ENCODE data around the gene STARD7. TPM values are rescaled to one million over a fixed set of nuclear protein-coding genes. Genes with fewer than 3 reads are reported as not detected.
"Not testable (repeated sequence)": the region's sequence is repeated elsewhere in the genome, so short reads cannot be mapped to it uniquely, and the experiment has no call there.

STARD7 gene
- total RNA-seq, 1 donor from 2014 or later = 145 TPM

DNA sequence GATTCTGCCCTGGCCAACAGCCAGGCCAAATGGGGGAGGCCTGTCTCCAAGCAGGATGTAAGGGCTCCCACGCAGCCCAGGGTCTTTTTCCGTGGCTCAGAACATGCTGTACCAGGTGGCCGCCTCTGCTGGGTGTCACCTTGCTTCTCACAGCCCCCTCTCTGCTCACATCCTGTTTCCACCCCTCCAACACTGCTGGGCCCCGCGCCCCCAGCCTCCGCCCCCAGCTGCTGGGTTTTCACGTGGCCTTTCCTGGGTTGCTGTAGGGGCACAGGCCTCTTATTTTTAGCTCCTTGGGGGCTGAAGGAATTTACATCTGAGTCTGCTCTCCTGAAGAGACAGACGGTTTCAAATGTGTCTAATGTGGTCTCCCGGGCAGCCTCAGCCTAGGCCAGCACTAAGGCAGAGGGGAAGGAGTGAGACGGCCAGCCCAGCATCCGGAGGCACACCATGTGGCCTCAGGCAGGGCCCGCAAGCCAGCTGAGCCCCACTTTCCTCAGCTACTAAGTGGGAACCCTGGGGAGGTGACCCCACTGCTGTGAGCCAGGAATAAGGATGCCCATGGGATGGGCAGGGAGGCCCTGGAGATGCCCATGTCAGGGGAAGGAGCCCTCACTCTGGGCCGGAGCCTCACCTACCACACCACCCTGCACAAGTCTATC lies 44.7 kb downstream of the STARD7 start:
- DNase-seq (ENCODE audit: low read depth) = no peak

DNA sequence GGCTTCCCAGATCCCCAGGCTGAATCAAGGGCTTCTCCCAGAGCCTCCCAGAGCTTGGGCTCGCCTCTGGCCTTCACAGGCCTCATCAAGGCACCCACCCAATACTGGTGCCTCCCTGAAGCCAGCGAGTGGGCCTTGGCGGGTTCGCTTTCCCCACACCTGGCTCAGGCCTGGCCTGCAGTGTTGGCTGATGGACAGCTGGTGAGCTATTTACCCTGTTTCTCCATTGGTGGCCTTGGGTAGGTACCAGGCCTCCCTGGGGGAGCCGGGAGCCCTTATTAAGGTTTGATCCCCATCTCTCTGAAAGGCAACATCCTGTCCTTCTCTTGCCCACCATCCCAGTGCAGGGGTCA lies 45.2 kb downstream of the STARD7 start:
- no peak for DNase-seq (ENCODE audit: low read depth)

DNA sequence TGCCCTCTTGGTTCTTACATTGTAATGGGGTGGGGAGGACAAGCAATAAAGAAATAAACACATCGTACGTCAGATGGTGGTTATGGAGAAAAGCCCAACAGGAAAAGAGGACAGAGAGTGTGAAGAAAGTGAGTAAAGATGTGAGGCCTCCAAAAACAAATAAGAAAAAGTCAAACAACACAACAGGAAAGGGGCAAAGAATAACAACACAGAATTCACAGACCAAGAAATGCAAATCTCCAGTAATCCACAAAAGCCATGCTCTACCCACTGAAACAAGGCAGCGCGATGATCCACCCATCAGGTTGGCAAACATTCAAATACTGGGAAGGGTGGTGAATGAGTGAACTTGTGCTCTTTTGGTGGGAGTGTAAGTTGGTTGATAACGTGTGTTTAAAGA lies 46.7 kb downstream of the STARD7 start:
- no peak for DNase-seq (ENCODE audit: low read depth)

DNA sequence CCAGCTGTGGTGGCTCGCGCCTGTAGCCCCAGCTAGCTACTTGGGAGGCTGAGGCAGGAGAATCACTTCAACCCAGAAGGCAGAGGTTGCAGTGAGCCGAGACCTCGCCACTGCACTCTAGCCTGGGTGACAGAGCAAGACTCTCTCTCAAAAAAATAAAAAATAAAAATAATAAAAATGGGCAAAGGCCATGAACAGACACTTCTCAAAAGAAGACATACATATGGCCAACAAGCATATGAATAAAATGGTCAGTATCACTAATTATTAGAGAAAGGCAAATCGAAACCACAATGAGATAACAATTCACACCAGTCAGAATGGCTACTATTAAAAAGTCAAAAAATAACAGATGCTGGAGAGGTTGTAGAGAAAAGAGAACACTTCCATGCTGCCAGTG lies 48.3 kb downstream of the STARD7 start:
- not testable (repeated sequence) for DNase-seq (ENCODE audit: low read depth)

DNA sequence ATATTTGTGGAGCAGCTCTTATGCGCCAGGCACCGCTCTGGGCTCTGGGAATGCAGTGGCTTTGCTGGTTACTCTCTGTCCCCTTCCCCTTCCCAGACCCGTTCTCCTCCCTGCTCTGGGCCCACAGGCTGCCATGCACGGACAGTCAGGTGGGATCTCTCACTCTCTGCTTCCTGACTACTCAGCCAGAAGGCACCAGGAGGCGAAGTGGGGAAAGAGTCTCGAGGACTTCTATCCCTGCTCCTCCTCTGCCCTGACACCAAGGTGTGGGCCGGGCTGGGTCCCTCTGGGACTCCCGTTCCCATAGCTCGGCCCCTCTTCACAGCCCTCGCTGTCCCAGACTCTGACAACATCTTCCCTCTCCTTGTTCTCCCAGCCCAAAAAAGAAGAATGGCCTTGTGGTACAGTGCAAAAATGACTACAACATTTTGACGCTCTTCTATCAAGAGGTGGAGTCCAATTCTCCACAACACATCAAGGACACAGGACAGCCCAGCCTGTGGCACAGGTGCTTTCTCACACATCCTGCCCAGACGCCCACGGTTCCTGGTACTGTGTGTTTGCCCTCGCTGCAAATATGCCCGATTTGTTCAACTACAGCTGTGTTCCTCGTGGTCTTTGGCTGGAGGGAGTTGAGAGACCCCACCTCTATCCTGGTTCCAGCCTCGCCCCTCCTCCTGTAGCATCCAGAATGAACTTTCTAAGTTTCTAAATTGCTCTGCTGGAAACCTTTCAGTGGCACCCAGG lies 49.4 kb downstream of the STARD7 start:
- DNase-seq (ENCODE audit: low read depth) = no peak

DNA sequence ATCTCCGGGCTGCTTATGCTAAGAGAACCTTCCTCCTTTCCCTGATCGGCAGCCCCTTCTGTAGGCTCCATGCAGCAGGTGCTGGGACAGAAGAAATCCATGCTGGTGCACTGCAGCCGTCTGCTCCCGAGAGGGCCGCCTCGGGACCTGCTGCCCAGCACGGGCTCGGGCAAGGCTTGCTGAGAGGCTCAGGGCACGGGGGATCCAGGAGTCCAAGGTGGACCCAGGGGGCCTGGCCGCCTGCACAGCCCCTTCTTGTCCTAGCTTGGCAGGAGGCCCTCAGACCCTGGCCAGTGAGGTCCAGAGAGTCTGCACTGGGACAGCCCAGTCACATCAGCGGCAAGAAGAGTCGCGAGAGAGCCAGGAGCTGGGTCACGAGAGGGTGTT lies 50.1 kb downstream of the STARD7 start:
- no peak for DNase-seq (ENCODE audit: low read depth)

DNA sequence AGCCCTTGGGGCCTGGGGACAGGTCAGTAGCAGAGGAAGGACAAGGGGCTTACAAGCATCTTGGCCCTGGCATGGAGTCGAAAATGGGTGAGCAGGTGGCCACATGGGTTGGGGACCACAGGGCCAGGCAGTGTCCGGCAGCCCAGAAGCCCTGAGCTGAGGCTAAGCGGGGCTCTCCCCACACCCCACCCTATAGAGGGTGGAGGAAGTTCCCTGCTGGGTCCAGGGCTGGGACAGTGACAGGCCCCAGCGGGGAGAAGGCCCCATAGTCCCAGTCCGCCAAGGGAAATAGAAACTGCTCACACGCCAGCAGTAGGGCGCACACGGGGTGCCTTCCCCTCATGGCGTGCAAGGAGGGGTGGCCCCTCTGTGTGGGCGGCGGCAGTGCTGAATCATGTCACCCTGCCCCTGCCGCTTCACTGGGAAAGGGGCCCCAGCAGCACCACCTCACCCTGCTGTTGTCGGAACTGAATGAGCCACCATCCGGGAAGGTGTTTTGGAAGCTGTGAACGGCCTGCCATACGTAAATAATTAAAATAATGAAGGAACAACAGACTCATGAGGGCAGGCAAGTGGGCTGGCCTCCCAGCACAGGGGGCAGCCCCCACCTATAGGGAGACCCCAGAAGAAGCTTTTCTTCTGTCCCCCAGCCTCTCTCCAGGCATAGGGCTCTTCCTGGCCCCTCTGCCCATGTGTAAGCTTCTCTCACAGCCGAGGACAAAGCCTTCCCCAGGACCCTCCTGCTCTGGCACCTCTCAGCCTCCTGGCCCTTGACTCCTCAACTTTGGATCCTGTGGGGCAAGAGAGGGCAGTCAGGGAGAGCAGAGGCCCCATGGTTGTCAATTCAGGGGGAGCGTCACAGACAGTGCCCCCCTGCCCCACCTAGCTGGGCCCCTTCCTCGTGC lies 50.7 kb downstream of the STARD7 start:
- DNase-seq (ENCODE audit: low read depth) = no peak

DNA sequence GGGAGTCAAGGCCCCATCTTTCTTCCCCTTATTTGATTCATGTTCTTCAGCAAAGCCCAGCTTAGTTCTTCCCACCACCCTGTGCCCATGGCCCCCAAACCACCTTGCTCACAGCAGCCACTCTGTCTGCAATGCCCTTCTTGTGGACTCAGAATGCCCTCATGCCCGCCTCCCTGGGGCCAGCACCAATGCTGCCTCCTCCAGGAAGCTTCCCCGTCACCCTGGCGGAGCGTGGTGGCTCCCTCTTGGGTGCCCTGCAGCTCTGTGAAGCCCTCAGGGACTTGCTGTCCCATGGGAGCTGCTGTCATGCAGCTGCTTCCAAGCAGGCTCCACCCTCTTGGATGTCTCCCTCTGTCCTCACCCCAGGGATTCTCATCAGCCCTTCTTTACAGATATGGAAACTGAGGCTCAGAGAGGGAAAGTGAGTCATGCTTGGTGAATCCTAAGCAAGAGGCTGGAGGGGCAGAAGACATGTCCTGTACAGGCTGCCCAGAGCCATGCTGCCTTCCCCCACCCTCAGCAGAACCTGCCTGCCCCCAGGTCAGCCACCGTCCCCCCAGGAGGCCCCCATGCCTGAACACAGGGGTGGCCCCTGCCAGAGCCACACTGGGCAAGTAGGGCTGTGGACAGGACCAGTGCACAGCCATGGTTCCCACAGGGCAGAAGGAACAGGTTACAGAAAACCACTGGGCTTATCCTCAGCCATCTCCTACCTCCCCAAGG lies 51.5 kb downstream of the STARD7 start:
- no peak for DNase-seq (ENCODE audit: low read depth)

DNA sequence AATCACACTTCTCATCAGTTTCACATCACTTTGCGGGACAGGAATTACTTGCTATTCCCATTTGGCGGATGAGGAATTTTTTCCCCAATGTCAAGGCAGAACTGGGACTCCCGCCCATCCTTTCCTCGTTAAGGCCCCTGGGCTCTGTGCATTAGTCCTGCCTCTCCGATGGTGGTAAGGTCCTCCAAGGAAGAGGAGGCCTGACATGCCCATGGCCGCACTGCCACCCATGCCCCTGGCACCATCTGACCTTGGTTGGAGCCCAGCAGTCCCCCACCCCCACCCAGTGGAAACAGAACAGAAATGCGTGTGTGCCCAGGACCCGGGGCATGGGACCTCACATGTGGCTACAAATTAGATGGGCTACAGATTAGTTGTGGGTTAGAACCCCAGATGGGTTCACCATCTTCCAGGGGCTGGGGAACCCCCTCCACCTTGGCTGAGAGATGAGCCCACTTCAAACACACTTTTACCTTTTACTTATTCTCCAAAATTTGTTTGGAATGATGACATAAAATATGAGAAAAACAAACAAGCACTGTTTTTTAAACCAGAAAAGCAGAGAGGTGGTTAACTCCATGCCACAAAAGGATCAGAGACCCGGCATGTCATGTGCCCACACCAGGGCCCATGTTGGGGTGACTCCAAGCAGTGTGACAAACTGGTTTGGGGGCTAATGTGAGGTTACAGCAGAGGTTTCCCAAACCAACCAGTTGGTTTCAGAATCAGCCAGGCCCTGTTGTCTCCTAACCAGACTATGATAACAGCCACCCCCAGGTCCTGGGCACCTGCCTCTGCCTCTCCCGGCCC lies 52.4 kb downstream of the STARD7 start:
- DNase-seq (ENCODE audit: low read depth) = no peak

DNA sequence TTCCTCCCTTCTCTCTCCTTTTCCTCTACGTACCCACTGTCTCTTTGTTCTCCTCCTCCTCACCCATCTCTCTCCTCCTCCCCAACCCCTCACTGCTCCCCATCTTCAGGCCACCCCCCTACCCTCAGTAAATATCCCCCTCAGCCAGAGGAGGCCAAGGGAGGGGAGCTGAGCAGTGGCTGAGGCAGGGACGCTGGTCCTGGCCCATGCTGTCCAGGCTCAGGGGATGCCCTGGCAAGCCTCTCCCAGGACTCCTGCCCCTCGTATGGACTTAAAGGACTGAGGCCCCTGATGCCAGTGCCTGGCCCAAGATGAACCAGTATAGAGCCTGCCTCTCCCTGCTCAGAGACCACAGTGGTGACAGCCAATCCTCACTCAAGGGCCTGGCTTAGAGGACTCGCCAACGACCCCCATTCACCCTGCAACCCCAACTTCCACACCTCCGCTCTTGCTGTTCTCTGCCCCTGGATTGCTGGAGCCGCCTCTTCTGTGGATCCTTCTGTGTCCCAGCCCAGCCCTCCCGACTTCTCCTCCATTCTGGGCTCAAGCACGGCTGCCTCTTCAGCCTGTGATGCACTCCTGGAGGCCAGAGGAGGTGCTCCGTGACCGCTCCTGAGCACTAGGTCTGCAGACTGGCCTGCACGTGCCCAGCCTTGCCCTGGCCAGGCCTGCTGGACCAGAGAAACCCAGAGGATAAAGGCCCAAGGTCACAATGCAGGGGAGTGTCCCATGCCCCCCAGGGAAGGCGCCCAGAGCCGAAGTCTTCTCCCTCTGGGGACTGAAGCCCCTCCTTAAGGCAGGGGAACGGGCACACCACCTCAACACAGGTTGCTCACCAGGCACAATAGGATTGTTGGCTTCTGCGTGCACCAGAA lies 53.9 kb downstream of the STARD7 start:
- DNase-seq (ENCODE audit: low read depth) = no peak

DNA sequence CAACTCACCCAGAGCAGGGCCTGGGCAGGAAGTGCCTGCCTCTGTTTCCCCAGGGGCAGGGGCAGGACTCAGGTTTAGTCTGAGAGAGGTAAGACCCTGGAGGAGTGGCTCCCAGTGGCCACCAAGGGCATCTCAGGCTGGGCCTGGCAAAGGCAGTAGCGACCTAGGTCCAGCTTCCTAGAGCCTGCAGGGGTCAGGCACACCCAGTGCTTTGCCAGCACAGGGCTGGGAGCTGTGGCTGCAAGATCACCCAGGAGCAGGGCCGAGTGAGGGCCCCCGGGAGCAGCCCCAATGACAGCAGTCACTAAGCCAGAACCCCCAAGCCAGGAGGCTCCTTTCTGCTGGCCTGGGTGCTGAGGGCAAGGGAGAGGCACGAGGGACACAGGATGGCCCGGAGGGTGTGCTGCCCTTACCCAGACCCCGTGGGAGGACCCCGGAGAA lies 54.6 kb downstream of the STARD7 start:
- DNase-seq (ENCODE audit: low read depth) = no peak

DNA sequence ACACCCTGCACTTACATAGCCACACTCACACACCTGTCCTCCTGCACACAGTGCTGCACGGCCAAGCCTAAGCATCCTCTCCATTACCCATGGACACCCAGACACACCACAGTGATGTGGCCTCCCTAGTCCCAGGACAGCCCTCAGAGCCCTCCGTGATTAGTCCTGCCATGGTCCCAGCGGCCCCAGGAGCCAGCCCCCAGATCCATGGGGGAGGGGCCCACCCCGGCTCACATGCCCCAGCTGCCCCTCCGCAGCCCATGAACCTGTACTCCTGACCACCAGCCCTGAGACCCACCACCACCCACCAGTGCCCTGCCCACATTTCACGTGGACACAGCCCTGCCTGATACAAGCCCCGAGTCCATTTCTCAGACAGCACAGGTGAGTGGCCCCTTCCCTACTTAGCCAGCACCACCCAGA lies 55.3 kb downstream of the STARD7 start:
- DNase-seq (ENCODE audit: low read depth) = no peak

DNA sequence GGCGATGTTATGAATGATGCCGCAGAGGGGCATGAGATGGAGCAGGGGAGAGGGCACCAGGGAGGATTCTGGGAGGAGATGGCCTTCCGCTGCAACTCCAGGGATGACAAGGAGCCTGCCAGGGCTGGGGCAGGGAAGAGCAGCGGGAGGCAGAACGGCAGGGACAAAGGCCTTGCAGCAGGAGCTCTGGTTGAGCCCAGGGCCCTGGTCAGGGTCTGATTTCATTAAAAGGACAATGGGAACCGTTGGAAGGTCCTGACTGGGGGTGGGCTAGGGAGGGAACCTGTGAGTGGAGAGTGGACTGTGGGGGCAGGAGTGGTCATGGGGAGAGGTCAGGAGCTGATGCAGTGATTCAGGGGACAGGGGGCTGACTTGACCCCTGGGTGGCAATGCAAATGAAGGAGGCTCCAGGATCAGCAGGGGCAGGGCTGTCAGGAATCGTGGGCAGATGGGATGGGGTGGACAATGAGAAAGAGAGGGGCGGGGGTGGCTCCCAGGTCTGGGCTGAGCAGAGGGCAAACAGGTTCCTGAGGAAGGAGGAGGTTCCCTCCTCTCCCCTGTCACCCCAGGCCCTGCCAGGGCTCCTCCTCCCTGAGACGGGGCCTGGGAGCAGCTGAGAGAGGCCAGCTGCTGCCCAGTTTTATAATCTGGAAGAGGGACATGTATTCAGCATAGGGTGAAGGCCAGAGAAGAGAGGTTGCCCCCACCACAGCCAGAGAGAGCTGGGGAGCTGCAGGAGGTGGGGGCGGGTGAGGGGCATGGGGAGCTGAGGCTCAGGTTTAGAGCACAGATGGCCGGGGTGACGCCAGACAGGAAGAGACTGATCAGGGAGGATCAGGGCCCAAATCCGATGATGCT lies 56.1 kb downstream of the STARD7 start:
- DNase-seq (ENCODE audit: low read depth) = no peak

DNA sequence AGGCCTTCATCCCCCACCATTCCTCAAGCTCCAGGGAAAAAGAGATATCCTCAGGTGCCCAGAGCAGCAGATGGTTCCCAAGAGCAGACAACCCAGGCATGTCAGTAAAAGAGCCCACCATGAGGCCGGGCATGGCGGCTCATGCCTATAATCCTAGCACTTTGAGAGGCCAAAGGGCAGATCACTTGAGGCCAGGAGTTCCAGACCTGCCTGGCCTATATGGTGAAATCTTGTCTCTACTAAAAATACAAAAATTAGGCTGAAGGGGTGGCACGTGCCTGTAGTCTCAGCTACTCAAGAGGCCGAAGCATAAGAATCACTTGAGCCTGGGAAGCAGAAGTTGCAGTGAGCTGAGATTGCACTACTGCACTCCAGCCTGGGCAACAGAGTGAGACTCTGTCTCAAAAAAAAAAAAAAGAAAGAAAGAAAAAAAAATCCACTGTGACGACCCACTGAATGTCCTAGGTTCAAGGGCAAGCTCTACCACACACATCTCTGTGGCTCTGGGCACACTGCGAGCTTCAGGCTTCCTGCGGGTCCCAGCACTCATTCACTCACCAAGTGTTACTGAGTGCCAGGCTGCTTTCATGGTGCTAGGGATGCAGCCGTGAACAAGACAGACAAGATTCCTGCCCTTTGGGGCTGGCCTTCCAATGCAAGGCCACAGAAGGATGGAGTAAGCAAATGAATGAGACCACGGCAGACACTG lies 56.9 kb downstream of the STARD7 start:
- DNase-seq (ENCODE audit: low read depth) = no peak

DNA sequence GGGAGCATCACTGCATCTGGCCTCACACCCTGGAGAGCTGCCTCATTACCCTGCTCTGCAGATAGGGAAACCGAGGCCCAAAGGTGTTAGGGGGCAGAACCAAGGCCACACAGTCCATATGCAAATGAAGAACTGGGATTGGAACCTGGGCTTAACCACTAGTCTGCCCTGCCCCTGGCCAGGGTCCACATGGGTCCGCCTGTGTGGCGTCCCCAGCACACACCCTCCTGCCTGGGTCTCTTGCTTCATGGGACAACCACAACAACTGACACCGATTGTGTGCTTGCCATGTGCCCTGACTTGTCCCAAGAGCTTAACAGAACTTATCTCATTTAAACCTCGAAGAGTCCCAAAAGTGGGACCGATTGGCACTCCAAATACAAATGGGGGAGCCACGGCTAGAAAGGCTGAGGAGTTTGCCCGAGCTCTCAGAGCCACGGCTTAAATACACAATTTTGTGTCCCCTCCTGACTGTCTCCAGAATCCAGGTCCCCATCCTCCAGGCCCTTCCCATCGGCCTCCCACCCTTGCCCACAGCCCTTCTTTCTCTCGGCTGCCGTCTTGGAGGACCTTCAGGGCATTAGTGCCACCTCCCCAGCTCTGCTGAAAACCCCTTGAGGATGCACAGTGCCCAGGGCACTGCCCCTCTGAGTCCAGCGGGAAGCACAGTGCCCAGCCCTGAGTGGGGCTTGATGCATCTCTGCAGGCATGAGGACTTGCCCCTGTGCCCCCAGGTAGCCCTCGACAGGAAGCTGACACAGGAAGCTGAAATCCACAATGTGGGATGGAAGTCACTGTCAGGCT lies 57.6 kb downstream of the STARD7 start:
- no peak for DNase-seq (ENCODE audit: low read depth)

DNA sequence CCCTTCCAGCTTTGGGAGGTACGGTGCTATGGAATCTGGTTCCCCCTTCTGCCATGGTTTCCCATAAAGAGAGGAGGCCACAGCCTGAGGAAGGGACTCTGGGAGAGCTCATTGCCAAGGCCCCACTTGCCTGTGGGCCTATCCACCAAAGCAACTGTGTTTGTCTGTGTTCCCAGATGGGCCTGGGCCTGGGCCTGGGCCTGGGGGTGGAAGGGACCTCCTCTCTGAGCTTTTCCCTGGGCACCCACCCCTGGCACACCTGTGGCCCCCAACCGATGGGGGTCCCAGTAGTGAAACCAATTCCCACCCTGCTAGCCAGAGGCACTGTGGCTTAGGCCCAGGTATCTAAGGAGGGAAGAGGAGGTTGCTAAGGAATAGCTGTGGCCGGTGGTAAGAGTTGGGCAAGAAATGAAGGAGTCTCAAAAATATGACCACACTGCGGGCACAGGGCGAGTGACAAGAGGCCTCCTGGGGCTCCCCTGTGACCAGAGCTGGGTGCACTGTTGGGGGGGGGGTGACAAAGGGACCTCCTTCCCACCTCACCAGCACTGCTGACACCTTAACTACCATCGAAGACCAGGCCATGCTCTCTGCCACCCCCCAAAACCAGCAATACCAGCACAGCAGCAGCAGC lies 58.5 kb downstream of the STARD7 start:
- DNase-seq (ENCODE audit: low read depth) = no peak

Measured in renal cortical epithelial cell (primary cell).